ENCODE results near the gene RALGAPA2.

Gene RALGAPA2

DNA sequence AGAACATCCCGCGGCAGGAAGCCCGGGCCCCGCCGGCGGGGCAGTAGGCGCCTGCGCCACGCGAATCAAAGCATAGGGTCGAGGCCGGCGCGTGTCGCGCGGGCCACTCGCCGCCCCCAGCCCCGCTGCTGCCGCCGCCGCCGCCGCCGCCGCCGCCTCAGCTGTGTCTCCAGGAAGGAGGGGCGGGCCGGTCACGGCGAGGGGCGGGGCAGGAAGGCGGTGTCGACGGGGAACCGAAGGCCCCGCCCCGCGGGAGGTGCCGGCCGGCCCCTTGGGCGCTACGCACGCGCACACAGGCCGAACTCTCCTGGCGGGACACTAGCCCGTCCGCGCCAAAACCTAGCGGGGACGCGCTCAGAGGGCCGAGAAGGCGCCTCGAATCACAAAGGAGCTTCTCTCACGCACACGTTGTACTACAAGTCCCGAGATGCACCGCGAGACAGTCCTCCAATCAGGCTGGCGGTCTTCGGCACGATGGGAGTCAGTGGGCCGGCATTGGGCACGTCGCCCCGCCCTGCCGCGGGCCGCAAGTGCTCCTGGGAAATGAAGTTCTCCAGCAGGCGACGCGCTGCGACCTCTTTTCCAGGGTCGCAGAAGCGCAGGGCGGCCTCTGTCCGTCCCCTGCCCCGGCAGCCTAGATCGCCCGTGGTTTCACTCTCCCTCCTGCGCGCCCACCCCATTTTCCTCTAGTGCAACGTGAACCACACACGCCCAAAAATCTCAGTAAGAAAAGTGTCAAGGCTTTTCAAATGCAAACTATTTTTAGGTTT is at the start of gene RALGAPA2:
RALGAPA2 (minus strand) TSS at position 171 of the 770 bp plus-strand sequence; CDS start at position 7, 164 bp downstream.
- H3K9ac ChIP-seq (ENCODE audit: low read length), result peak within 1 kb of the TSS; percentile 75
- H3K36me3 ChIP-seq (ENCODE audit: control insufficient read depth, insufficient read depth, low read length), result no peaks in the 10 kb centered on the region
- no peaks in the 10 kb centered on the region for H3K27me3 ChIP-seq (ENCODE audit: control insufficient read depth, insufficient read depth, low read length)
- H3K4me1 ChIP-seq (ENCODE audit: control insufficient read depth, insufficient read depth, low read length), result peaks cover 15% of the 10 kb centered on the region
- no peaks in the 10 kb centered on the region for H3K9me3 ChIP-seq (ENCODE audit: control insufficient read depth, insufficient read depth, low read depth, low read length)
- H3K4me3 ChIP-seq (ENCODE audit: low read depth, low read length), result peak within 1 kb of the TSS; percentile 86
- H3K27ac ChIP-seq (ENCODE audit: low read depth, low read length), result peak within 1 kb of the TSS; percentile 62

DNA sequence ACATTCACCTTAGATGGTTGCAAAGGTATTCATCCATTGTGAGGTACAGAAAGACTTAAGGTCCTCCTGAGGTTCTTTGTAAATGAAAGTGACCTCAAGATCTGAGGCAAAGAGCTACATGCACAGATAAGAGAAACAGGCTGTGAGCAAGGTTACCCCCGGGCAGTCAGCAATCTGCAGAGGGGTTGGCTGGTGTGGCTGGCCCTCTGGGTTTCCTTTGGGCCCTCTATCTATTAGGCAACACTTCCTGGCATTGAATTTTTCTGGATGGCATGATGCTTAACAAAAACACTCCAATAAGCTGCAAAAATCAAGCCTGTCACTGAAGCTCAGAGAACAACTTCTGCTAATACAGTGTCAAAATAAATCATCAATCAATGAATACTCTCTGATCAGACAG is 48.9 kb upstream of the RALGAPA2 start:
- Histone ChIP-seq H3K4me1 (ENCODE audit: control insufficient read depth, insufficient read depth, low read length) (no peaks in the 10 kb centered on the region), H3K27me3 (ENCODE audit: control insufficient read depth, insufficient read depth, low read length) (no peaks in the 10 kb centered on the region), H3K27ac (ENCODE audit: low read depth, low read length) (no peak overlapping the region), H3K4me3 (ENCODE audit: low read depth, low read length) (no peak overlapping the region), H3K9me3 (ENCODE audit: control insufficient read depth, insufficient read depth, low read depth, low read length) (peaks cover 7% of the 10 kb centered on the region), H3K9ac (ENCODE audit: low read length) (no peak overlapping the region), H3K36me3 (ENCODE audit: control insufficient read depth, insufficient read depth, low read length) (no peaks in the 10 kb centered on the region)

DNA sequence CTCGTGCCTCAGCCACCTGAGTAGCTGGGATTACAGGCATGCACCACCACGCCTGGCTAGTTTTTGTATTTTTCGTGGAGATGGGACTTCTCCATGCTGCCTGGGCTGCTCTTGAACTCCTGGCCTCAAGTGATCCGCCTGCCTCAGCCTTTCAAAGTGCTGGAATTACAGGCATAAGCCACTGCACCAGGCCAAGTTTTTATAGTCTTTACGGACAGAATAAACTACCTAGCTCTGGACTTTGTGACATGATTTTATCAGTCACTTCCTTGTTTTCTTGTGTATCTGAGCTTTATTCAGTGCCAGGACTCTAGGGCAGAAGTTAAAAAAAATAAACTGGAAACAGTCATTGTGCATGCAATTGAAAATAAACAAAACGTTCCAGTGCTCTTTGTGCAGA is 46.7 kb upstream of the RALGAPA2 start:
- no peaks in the 10 kb centered on the region for H3K27me3 ChIP-seq (ENCODE audit: control insufficient read depth, insufficient read depth, low read length)
- no peaks in the 10 kb centered on the region for H3K36me3 ChIP-seq (ENCODE audit: control insufficient read depth, insufficient read depth, low read length)
- H3K9me3 ChIP-seq (ENCODE audit: control insufficient read depth, insufficient read depth, low read depth, low read length), result no peaks in the 10 kb centered on the region
- H3K4me3 ChIP-seq (ENCODE audit: low read depth, low read length), result no peak overlapping the region
- H3K4me1 ChIP-seq (ENCODE audit: control insufficient read depth, insufficient read depth, low read length), result no peaks in the 10 kb centered on the region
- no peak overlapping the region for H3K9ac ChIP-seq (ENCODE audit: low read length)
- no peak overlapping the region for H3K27ac ChIP-seq (ENCODE audit: low read depth, low read length)

DNA sequence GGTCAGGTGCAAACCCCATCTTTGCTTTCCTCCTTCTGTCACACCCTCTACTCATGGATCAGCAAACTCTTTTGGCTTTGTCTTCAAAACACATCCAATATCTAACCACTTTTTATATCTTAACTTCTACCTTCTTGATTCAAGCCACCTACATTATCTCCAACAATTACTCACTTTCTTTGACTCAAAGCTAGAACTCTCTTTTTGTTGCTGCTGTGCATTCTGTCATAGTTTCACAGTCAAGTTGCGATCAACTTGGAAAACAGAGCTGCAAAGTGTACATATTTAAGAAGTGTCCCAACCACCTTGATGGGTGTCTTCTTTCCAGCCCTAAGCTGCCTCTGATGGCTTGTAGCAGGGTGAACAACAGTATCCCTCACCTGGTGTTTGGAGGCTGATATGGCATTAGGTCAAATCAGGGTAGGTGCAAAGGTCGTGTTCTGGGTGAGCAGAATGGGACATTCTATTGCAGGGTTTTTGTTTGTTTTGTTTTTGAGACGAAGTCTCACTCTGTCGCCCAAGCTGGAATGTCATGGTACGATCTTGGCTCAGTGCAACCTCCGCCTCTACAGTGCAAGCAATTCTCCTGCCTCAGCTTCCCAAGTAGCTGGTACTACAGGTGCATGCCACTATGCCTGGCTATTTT is 43.4 kb upstream of the RALGAPA2 start:
- no peak overlapping the region for H3K27ac ChIP-seq (ENCODE audit: low read depth, low read length)
- H3K27me3 ChIP-seq (ENCODE audit: control insufficient read depth, insufficient read depth, low read length), result no peaks in the 10 kb centered on the region
- no peaks in the 10 kb centered on the region for H3K36me3 ChIP-seq (ENCODE audit: control insufficient read depth, insufficient read depth, low read length)
- no peaks in the 10 kb centered on the region for H3K9me3 ChIP-seq (ENCODE audit: control insufficient read depth, insufficient read depth, low read depth, low read length)
- no peaks in the 10 kb centered on the region for H3K4me1 ChIP-seq (ENCODE audit: control insufficient read depth, insufficient read depth, low read length)
- no peak overlapping the region for H3K4me3 ChIP-seq (ENCODE audit: low read depth, low read length)
- H3K9ac ChIP-seq (ENCODE audit: low read length), result no peak overlapping the region

DNA sequence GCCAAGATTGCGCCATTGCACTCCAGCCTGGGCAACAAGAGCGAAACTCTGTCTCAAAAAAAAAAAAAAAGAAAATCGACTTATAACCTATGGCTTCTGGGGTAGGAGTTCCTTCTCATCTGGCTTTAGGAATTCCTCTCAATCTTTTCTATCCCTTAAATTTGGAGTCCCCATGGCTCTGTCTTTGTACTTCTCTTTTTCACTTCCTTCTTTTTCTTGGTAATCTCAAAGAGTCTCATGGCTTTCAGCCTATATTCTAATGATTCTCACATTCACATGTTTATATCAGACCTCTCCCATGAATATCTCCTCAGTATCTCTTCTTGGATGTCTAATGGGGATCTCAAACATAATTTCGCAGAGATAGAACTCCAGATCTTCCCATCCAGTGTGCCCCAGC is 42.8 kb upstream of the RALGAPA2 start:
- no peaks in the 10 kb centered on the region for H3K9me3 ChIP-seq (ENCODE audit: control insufficient read depth, insufficient read depth, low read depth, low read length)
- H3K4me3 ChIP-seq (ENCODE audit: low read depth, low read length), result no peak overlapping the region
- no peak overlapping the region for H3K9ac ChIP-seq (ENCODE audit: low read length)
- no peaks in the 10 kb centered on the region for H3K4me1 ChIP-seq (ENCODE audit: control insufficient read depth, insufficient read depth, low read length)
- H3K27me3 ChIP-seq (ENCODE audit: control insufficient read depth, insufficient read depth, low read length), result no peaks in the 10 kb centered on the region
- H3K27ac ChIP-seq (ENCODE audit: low read depth, low read length), result no peak overlapping the region
- no peaks in the 10 kb centered on the region for H3K36me3 ChIP-seq (ENCODE audit: control insufficient read depth, insufficient read depth, low read length)

DNA sequence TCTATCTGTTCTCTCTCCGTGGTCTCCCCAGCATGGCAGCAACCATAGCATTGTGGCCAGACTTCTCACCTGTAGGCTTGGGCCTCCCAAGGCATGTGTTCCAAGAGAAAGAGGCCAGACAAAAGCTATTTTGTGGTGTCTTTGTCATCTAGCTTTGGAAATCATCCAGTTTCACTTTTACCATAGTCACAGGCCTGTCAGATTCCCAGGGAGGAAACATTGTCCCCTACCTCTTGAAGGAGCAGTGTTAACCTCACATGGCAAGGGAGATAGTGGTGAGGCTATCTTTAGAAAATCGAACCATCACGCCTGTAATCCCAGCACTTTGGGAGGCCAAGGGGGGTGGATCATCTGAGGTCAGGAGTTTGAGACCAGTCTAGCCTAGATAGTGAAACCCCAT is 42.3 kb upstream of the RALGAPA2 start:
- Histone ChIP-seq H3K4me1 (ENCODE audit: control insufficient read depth, insufficient read depth, low read length) (no peaks in the 10 kb centered on the region), H3K9ac (ENCODE audit: low read length) (no peak overlapping the region), H3K9me3 (ENCODE audit: control insufficient read depth, insufficient read depth, low read depth, low read length) (no peaks in the 10 kb centered on the region), H3K4me3 (ENCODE audit: low read depth, low read length) (no peak overlapping the region), H3K27ac (ENCODE audit: low read depth, low read length) (no peak overlapping the region), H3K27me3 (ENCODE audit: control insufficient read depth, insufficient read depth, low read length) (no peaks in the 10 kb centered on the region), H3K36me3 (ENCODE audit: control insufficient read depth, insufficient read depth, low read length) (no peaks in the 10 kb centered on the region)

DNA sequence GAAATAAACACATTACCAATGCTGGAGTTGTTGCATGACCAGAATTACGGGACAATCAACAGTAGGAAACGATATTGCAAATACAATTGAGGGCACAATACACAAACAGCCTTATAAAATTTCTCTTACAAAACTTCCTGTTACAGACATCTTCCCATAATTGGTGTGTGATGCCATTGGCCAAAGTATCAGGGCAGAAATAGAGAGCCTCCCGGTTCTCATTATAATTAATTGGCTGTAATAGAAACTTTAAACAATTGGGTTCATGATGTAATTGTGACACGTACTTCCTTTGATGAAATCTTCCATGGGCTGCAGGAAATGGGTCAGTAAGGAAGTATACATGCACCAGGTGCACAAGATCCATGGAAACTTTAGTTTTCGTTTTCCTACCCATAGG is 40.3 kb upstream of the RALGAPA2 start:
- H3K4me1 ChIP-seq (ENCODE audit: control insufficient read depth, insufficient read depth, low read length), result no peaks in the 10 kb centered on the region
- H3K27me3 ChIP-seq (ENCODE audit: control insufficient read depth, insufficient read depth, low read length), result no peaks in the 10 kb centered on the region
- no peak overlapping the region for H3K27ac ChIP-seq (ENCODE audit: low read depth, low read length)
- no peaks in the 10 kb centered on the region for H3K36me3 ChIP-seq (ENCODE audit: control insufficient read depth, insufficient read depth, low read length)
- H3K9ac ChIP-seq (ENCODE audit: low read length), result no peak overlapping the region
- H3K4me3 ChIP-seq (ENCODE audit: low read depth, low read length), result no peak overlapping the region
- peaks cover 19% of the 10 kb centered on the region for H3K9me3 ChIP-seq (ENCODE audit: control insufficient read depth, insufficient read depth, low read depth, low read length)

DNA sequence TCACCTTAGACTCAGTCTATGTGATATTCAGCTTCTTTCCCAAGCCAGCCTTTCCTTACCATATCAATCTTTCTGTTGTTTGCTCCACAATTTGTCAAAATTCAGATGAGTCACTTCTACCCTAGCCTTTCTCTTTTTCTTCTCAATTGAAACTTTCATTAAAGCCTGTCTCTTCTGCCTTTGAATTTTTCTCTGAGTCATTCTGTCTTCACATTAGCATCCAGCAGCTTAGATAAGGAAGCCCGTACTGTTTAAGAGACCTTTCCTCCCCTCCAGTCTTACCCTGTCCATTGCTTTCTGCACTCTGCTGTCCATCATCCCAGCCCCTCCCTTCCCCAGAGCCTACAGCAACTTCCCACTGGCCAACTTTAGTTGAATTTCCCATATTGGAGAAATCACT is 34.9 kb upstream of the RALGAPA2 start:
- no peak overlapping the region for H3K27ac ChIP-seq (ENCODE audit: low read depth, low read length)
- no peaks in the 10 kb centered on the region for H3K36me3 ChIP-seq (ENCODE audit: control insufficient read depth, insufficient read depth, low read length)
- no peaks in the 10 kb centered on the region for H3K27me3 ChIP-seq (ENCODE audit: control insufficient read depth, insufficient read depth, low read length)
- peaks cover 25% of the 10 kb centered on the region for H3K9me3 ChIP-seq (ENCODE audit: control insufficient read depth, insufficient read depth, low read depth, low read length)
- H3K9ac ChIP-seq (ENCODE audit: low read length), result no peak overlapping the region
- peaks cover 13% of the 10 kb centered on the region for H3K4me1 ChIP-seq (ENCODE audit: control insufficient read depth, insufficient read depth, low read length)
- H3K4me3 ChIP-seq (ENCODE audit: low read depth, low read length), result no peak overlapping the region

DNA sequence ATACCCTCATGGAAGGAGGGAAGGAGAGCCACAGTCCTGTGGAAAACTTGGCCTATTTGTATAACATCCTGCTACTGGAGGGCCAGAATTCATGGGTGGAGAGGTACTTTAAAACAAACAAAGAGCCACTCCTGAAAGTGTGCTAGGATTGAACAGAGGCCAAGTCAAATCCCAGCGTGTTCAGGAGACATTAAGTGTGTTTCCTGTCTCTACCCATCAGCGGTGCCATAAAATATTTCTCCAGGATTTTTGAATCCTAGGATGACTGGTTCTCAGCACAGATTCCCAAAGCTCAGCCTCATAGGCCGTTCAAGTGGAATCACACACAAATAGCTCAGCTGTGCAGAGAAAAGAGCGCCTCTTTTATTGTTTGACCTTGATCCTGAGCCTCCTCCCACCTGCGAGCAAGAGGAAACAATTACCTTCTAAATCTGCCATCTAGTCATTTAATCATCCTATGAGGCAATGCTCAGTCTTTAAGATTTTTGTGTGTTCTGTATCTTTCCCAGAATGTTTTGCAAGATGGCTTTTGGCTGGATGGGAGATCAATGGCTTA is 31.8 kb upstream of the RALGAPA2 start:
- Histone ChIP-seq H3K4me1 (ENCODE audit: control insufficient read depth, insufficient read depth, low read length) (peaks cover 13% of the 10 kb centered on the region), H3K9me3 (ENCODE audit: control insufficient read depth, insufficient read depth, low read depth, low read length) (peaks cover 21% of the 10 kb centered on the region), H3K36me3 (ENCODE audit: control insufficient read depth, insufficient read depth, low read length) (no peaks in the 10 kb centered on the region), H3K27me3 (ENCODE audit: control insufficient read depth, insufficient read depth, low read length) (no peaks in the 10 kb centered on the region), H3K9ac (ENCODE audit: low read length) (no peak overlapping the region), H3K4me3 (ENCODE audit: low read depth, low read length) (no peak overlapping the region), H3K27ac (ENCODE audit: low read depth, low read length) (peak overlapping the region; percentile 3; the same call in 1 of the 2 replicates)

DNA sequence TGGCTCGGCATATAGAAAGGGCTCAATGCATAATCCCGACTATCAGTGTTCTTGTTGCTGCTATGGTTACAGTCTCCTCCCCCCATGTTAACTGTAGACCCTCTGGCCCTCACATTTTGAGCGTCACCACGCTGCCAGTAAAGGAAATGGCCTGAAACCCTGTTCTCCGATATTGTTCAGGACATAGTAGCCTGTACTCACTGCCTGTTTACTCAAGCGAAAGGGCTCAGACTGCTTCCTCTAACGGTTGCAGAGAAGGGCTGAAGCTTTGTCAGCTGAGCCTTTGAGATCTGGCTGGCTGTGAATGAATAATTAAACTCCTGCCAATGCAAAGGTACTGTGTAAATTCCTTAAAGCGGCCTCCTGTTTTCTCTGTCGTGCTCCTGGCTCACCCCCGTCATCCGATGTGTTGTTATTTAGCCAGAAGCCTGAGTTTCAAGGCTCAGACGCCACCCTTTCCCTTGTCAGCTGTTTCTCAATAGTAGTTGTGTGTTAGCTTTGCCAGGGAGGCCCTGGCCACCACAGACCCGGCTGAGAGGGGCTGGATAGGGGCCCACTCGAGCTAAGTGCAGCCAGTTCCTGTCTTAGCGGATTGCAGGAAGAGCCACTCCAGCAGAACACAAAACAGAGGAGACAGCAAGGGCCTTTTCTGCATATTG is 31.2 kb upstream of the RALGAPA2 start:
- Histone ChIP-seq H3K9ac (ENCODE audit: low read length) (no peak overlapping the region), H3K4me3 (ENCODE audit: low read depth, low read length) (0 out of 2 replicates have a peak overlapping the region, but pooled peaks have one; percentile 3), H3K27ac (ENCODE audit: low read depth, low read length) (peak overlapping the region; percentile 3; the same call in 1 of the 2 replicates)

More for the DNA sequence above, 31.2 kb upstream of the RALGAPA2 start:
- Histone ChIP-seq H3K36me3 (ENCODE audit: control insufficient read depth, insufficient read depth, low read length) (no peaks in the 10 kb centered on the region), H3K27me3 (ENCODE audit: control insufficient read depth, insufficient read depth, low read length) (no peaks in the 10 kb centered on the region), H3K9me3 (ENCODE audit: control insufficient read depth, insufficient read depth, low read depth, low read length) (peaks cover 15% of the 10 kb centered on the region), H3K4me1 (ENCODE audit: control insufficient read depth, insufficient read depth, low read length) (peaks cover 13% of the 10 kb centered on the region)
